GM18951 (cell line): Measurements from ENCODE around the gene ACVRL1.

ENCODE experiments used
- POLR2A ChIP-seq: IDR thresholded peaks from 4 replicates; pipeline ENCODE4 v1.6.1; 2011; ENCODE audit warnings: mild to moderate bottlenecking; ENCODE audit not compliant: insufficient read length, insufficient read depth; ENCODE audit errors: extremely low read depth
- in situ Hi-C: fragments of 300-500 bp; cut with MboI; formaldehyde crosslinking; loops from one replicate; pipeline ENCODE4 v1.12.0; 2022; ENCODE audit warnings: low sequenced_read_pairs, mixed read lengths, inconsistent platforms; ENCODE audit not compliant: unreplicated experiment

The ACVRL1 gene

GRCh38 chr12:51907083-51907855 lies at the start of gene ACVRL1:
TSS of gene ACVRL1 (plus strand) at chr12:51907504. CDS start at chr12:51912475, 4,971 bp downstream.
- in situ Hi-C loops: no loop called here
- no peak for TF ChIP-seq POLR2A

- in situ Hi-C loops: no loop called here
- no peak for TF ChIP-seq POLR2A
Observed at GRCh38 chr12:51860986-51861385, 46.3 kb upstream of the ACVRL1 start.

GRCh38 chr12:51862947-51863346 lies 44.4 kb upstream of the ACVRL1 start:
- no peak for TF ChIP-seq POLR2A

GRCh38 chr12:51863363-51863932 lies 43.9 kb upstream of the ACVRL1 start:
- in situ Hi-C loops: no loop called here
- no peak for TF ChIP-seq POLR2A

More at GRCh38 chr12:51862947-51863346, 44.4 kb upstream of the ACVRL1 start:
- in situ Hi-C loops: no loop called here

GRCh38 chr12:51863933-51864832 lies 43.1 kb upstream of the ACVRL1 start:
- no peak for TF ChIP-seq POLR2A
- in situ Hi-C loops: no loop called here

- in situ Hi-C loops: no loop called here
- TF ChIP-seq POLR2A: no peak
Observed at GRCh38 chr12:51864833-51865670, 42.3 kb upstream of the ACVRL1 start.

- no peak for TF ChIP-seq POLR2A
- in situ Hi-C loops: no loop called here
Observed at GRCh38 chr12:51865757-51866270, 41.5 kb upstream of the ACVRL1 start.

- in situ Hi-C loops: no loop called here
- TF ChIP-seq POLR2A: no peak
Observed at GRCh38 chr12:51866324-51866723, 41.0 kb upstream of the ACVRL1 start.

- in situ Hi-C loops: no loop called here
Observed at GRCh38 chr12:51866762-51867161, 40.5 kb upstream of the ACVRL1 start.

GRCh38 chr12:51867371-51867770 lies 39.9 kb upstream of the ACVRL1 start:
- TF ChIP-seq POLR2A: no peak
- in situ Hi-C loops: no loop called here

More at GRCh38 chr12:51866762-51867161, 40.5 kb upstream of the ACVRL1 start:
- no peak for TF ChIP-seq POLR2A

- no peak for TF ChIP-seq POLR2A
- in situ Hi-C loops: no loop called here
Observed at GRCh38 chr12:51867796-51868428, 39.4 kb upstream of the ACVRL1 start.
